Lower lobe of right lung (tissue), 2 donors: ENCODE results near the gene PCLO. TPM values are rescaled to one million over a fixed set of nuclear protein-coding genes. Genes with fewer than 3 reads are reported as not detected.

Experiments
- ATAC-seq, 2 donors: fragments of 200-7000 bp; cut with Tn5 transposase; one replicate each; pipeline ENCODE4 v1.9.1; 2020 to 2022; ENCODE audit warnings: mild to moderate bottlenecking in 2 of 2, moderate library complexity in 2 of 2
- DNase-seq: peaks from one replicate; pipeline ENCODE4 v3.0.0-alpha.2; 2020
- H3K27ac ChIP-seq: fragments of 200-600 bp; one replicate; pipeline ENCODE4 v1.8.0; 2022
- H3K27me3 ChIP-seq: fragments of 200-600 bp; one replicate; pipeline ENCODE4 v1.8.0; 2022; ENCODE audit warnings: low read depth
- H3K36me3 ChIP-seq: fragments of 200-600 bp; one replicate; pipeline ENCODE4 v1.8.0; 2022; ENCODE audit warnings: mild to moderate bottlenecking
- H3K4me1 ChIP-seq: fragments of 200-600 bp; one replicate; pipeline ENCODE4 v1.8.0; 2022
- H3K4me3 ChIP-seq: fragments of 200-600 bp; one replicate; pipeline ENCODE4 v1.8.0; 2022; ENCODE audit warnings: mild to moderate bottlenecking
- H3K9me3 ChIP-seq: fragments of 200-600 bp; one replicate; pipeline ENCODE4 v1.8.0; 2022
- CTCF ChIP-seq: fragments of 200-600 bp; IDR thresholded peaks from one replicate; pipeline ENCODE4 v1.8.0; 2022; ENCODE audit warnings: antibody characterized with exemption, mild to moderate bottlenecking
- intact Hi-C: fragments of 100-400 bp; cut with DNase I; formaldehyde crosslinking; loops from one replicate; pipeline ENCODE4 v1.11.0; 2022
- total RNA-seq: library from RNA; stranded (reverse); fragmentation: NEBNext Ultra II Directional; extraction: Animal tissue kit (Norgen Biotek cat#: 25700); gene quantifications from one replicate; pipeline ENCODE4 v1.2.1, GENCODE V29; 2021
- donor health status: DM: no; HTN: yes; CAD: no; lungs with severe emphysema.

Gene PCLO
- total RNA-seq, 1 donor from 2014 or later: 2.9 TPM

- H3K4me1 ChIP-seq: no peaks in the 10 kb centered on the region
- H3K9me3 ChIP-seq: no peaks in the 10 kb centered on the region
- no peak overlapping the region for H3K27ac ChIP-seq
- ATAC-seq (no peak), DNase-seq (no peak)
- H3K36me3 ChIP-seq: no peaks in the 10 kb centered on the region
- H3K4me3 ChIP-seq: no peak overlapping the region
- no peaks in the 10 kb centered on the region for H3K27me3 ChIP-seq
- no peak for TF ChIP-seq CTCF
- intact Hi-C loops: no loop called here
Observed at GRCh38 chr7:82839063-82839462, 323.6 kb downstream of the PCLO start.

- Histone ChIP-seq H3K27me3 (no peaks in the 10 kb centered on the region), H3K4me3 (no peak overlapping the region)
Observed at GRCh38 chr7:82838314-82838713, 324.4 kb downstream of the PCLO start.

GRCh38 chr7:82823073-82823472 lies 339.6 kb downstream of the PCLO start:
- H3K4me3 ChIP-seq: no peak overlapping the region
- H3K27ac ChIP-seq: no peak overlapping the region
- ATAC-seq (no peak), DNase-seq (no peak)
- intact Hi-C loops: no loop called here
- no peaks in the 10 kb centered on the region for H3K36me3 ChIP-seq
- H3K27me3 ChIP-seq: no peaks in the 10 kb centered on the region
- H3K9me3 ChIP-seq: no peaks in the 10 kb centered on the region
- no peak for TF ChIP-seq CTCF
- H3K4me1 ChIP-seq: no peaks in the 10 kb centered on the region

More at GRCh38 chr7:82838314-82838713, 324.4 kb downstream of the PCLO start:
- Histone ChIP-seq H3K27ac (no peak overlapping the region), H3K4me1 (no peaks in the 10 kb centered on the region), H3K36me3 (no peaks in the 10 kb centered on the region), H3K9me3 (no peaks in the 10 kb centered on the region)
- ATAC-seq (no peak), DNase-seq (no peak)
- intact Hi-C loops: no loop called here
- TF ChIP-seq CTCF: no peak

GRCh38 chr7:82821037-82821436 lies 341.6 kb downstream of the PCLO start:
- Histone ChIP-seq H3K36me3 (no peaks in the 10 kb centered on the region), H3K4me1 (no peaks in the 10 kb centered on the region), H3K9me3 (no peaks in the 10 kb centered on the region), H3K27ac (no peak overlapping the region), H3K4me3 (no peak overlapping the region), H3K27me3 (no peaks in the 10 kb centered on the region)
- DNase-seq (no peak), ATAC-seq (no peak)
- intact Hi-C loops: no loop called here
- no peak for TF ChIP-seq CTCF

- intact Hi-C loops: no loop called here
- no peak for DNase-seq
- Histone ChIP-seq H3K36me3 (no peaks in the 10 kb centered on the region), H3K4me1 (no peaks in the 10 kb centered on the region), H3K27ac (no peak overlapping the region), H3K9me3 (no peaks in the 10 kb centered on the region), H3K4me3 (no peak overlapping the region), H3K27me3 (no peaks in the 10 kb centered on the region)
- no peak for TF ChIP-seq CTCF
- ATAC-seq: no peak
Observed at GRCh38 chr7:82818171-82818570, 344.5 kb downstream of the PCLO start.

- Histone ChIP-seq H3K36me3 (no peaks in the 10 kb centered on the region), H3K9me3 (no peaks in the 10 kb centered on the region), H3K4me3 (no peak overlapping the region), H3K27ac (no peak overlapping the region), H3K27me3 (no peaks in the 10 kb centered on the region), H3K4me1 (no peaks in the 10 kb centered on the region)
- ATAC-seq (no peak), DNase-seq (no peak)
- TF ChIP-seq CTCF: no peak
- intact Hi-C loops: no loop called here
Observed at GRCh38 chr7:82816272-82816671, 346.4 kb downstream of the PCLO start.
